NCI-H128 (cell line): ENCODE measurements around the gene INTS15.

Experiments
- DNase-seq: peaks from one replicate; lab custom pipeline; 2025; ENCODE audit not compliant: unreplicated experiment; lab: John Stamatoyannopoulos, UW

Gene INTS15

DNA sequence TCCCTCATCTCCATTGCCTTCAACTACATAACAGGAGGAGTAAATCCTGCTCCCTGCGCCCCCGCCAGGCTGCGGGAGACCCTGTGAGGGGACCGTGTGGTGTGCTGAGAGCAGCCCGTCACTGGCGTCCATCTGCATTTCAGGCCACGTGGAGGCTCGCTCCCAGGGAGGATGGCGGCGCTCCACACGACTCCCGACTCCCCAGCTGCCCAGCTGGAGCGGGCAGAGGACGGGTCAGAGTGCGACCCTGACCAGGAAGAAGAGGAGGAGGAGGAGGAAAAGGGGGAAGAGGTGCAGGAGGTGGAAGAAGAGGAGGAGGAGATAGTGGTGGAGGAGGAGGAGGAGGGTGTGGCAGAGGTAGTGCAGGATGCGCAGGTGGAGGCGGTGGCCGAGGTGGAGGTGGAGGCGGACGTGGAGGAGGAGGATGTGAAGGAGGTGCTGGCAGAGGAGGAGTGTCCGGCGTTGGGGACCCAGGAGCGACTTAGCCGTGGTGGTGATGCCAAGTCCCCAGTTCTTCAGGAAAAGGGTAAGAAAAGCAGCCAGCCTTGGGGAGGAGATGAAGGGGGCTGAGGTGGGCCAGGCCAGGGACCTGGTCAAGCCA lies 52.5 kb downstream of the INTS15 start:
- no peak for DNase-seq

GRCh38 chr7:6642861-6643640 lies 53.2 kb downstream of the INTS15 start:
- no peak for DNase-seq

- no peak for DNase-seq
These were observed 54.2 kb downstream of the INTS15 start for GRCh38 chr7:6643915-6644625.

DNA sequence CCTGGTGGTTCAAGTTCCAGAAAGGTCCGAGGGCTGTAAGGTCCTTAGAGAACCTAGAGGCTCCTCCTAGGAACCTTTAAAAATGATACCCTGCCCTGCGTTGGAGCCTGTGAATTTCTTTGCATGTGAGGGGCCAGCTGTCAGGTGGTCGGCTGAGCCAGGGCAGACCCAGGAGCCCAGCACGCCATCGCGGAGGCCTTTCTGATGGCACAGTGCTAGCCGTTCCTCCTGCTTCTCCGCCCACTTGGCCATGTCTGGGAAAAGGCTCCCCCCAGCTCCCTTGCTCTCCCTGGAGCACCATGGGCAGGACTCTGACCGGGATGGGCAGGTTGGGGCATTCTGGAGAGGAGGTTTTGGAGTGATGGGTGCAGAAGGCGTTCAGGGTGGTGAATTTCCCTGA lies 54.9 kb downstream of the INTS15 start:
- DNase-seq, result no peak

DNA sequence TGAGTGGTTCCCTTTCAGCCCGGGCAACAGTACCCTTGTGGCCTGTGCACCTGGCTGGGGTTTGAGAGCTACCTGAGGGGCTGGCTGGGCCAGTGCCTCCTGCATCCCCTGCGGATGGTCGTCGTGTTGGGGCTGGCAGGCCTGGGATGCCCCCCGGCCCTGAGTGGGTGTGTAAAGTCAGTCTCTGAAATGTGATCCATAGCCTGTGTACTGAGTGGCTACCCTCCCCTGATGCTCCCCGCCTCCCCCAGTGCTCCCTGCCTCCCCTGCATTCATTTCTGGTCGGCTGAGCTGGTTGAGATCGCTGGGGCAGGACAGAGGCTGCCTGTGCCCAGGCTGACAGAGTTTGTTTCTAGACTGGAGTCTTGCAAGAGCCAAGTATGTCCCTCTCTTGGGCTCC lies 56.6 kb downstream of the INTS15 start:
- no peak for DNase-seq

- DNase-seq, result no peak
These were observed 57.3 kb downstream of the INTS15 start for GRCh38 chr7:6647080-6647479.

GRCh38 chr7:6647541-6647940 lies 57.7 kb downstream of the INTS15 start:
- no peak for DNase-seq

GRCh38 chr7:6648066-6648814 lies 58.4 kb downstream of the INTS15 start:
- no peak for DNase-seq

DNA sequence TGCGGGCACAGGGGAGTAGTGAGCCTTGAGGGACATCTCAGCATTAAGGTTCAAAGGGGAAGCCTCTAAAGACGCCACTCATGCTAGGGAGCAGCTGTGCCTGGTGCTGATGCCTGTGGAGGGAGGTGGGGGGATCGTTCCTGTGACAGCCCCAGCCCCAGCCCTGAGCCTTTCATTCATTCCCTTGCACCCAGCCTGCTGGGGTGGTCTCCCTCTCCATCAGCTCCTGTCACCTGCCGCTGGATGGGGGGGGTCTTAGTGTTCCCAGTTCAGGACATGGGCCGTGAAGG lies 58.9 kb downstream of the INTS15 start:
- DNase-seq, result no peak

- DNase-seq, result no peak
These were observed 59.6 kb downstream of the INTS15 start for GRCh38 chr7:6649241-6649961.

DNA sequence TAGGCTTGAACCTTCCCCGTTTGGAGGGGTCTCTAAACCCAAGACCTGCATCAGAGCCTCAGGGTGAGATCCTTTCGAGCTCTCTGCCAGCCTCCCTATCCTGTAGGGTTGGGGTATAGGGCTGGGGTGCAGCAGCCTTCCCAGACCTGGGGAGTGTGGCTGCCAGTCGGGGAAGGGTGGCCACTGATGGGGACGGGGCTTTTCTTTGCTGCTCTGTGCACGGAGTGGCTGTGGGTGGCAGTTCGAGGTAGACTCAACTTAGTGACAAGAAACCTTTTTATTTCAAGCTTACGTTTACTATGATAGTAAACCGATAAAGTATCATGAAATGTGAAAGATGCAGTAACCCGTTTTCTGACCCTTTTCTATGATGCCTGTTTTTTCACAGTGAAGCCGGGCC lies 60.3 kb downstream of the INTS15 start:
- no peak for DNase-seq

DNA sequence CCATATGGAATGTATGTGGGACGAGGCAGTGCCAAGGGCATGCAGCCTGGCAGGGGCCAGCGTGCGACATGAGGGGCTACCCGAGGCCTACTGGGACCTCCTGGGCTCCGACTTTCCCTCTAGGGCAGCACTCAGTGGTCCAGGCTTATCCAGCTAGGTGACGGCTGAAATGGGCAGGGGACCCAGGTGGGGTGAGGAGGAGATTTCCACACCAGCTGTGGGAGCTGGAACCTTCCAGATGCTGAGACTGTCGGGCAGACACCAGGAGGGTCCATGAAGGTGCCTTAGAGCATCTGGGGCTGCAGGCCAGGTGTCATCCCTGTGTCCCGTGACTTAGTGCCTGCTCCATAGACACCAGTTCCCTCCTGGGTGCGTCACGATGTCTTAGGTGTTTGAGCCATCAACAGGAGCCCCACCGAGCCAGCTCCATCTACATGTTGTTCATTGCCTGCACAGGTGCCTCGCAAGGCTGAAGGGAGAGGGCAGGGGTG lies 60.7 kb downstream of the INTS15 start:
- no peak for DNase-seq

GRCh38 chr7:6651851-6652445 lies 62.1 kb downstream of the INTS15 start:
- DNase-seq, result no peak

- DNase-seq, result no peak
These were observed 62.7 kb downstream of the INTS15 start for GRCh38 chr7:6652446-6653011.

GRCh38 chr7:6653071-6654003 lies 63.5 kb downstream of the INTS15 start:
- no peak for DNase-seq

DNA sequence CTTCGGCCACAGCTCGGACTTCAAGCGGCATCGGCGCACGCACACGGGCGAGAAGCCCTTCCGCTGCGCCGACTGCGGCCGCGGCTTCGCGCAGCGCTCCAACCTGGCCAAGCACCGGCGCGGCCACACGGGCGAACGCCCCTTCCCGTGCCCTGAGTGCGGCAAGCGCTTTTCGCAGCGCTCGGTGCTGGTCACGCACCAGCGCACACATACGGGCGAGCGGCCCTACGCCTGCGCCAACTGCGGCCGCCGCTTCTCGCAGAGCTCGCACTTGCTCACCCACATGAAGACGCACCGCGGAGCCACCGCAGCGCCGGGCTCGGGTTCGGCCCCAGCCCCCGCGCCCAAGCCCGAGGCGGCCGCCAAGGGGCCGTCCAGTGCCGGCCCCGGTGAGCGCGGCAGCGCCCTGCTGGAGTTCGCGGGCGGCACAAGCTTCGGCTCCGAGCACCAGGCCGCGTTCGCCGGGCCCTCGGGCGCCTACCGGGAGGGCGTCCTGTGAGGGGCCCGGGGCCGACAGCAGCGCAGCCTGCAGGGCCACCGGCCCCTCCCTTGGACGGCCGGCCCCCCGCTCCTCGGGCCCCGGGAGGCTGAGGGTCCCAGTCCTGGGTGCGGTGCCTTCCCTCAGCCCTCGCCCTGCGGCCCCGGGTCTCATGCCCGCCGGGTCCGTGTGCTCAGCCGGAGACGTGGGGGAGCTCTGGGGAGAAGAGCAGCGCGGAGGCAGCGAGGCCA lies 64.5 kb downstream of the INTS15 start:
- no peak for DNase-seq

- DNase-seq, result no peak
These were observed 65.2 kb downstream of the INTS15 start for GRCh38 chr7:6654842-6655610.
